Natural killer cell (primary cell): ENCODE measurements around the gene NAIF1. TPM values are rescaled to one million over a fixed set of nuclear protein-coding genes. Genes with fewer than 3 reads are reported as not detected.

ENCODE experiments used
- ATAC-seq, 3 donors: fragments of 150-1000 bp in 2 of 3; fragments of 200-7000 bp in 1 of 3; cut with Tn5 transposase; 1 replicate in 1 of 3; 2 replicates in 2 of 3; pipeline ENCODE4 v1.10.0; 2021; ENCODE audit warnings: mild to moderate bottlenecking in 2 of 3, moderate library complexity in 2 of 3
- DNase-seq, 2 donors: peaks; one replicate each; pipeline versions ENCODE4 v3.0.0 to v3.0.0-alpha.2; 2013 to 2021; ENCODE audit warnings: mixed read lengths in 1 of 2
- H3K27ac ChIP-seq: one replicate; pipeline ENCODE4 v1.5.1; 2013; ENCODE audit warnings: mild to moderate bottlenecking, low read length
- H3K27me3 ChIP-seq: one replicate; pipeline ENCODE4 v1.6.1; 2013; ENCODE audit warnings: low read length; ENCODE audit not compliant: control insufficient read depth, insufficient read depth
- H3K36me3 ChIP-seq: one replicate; pipeline ENCODE4 v1.6.1; 2013; ENCODE audit warnings: low read length; ENCODE audit not compliant: control insufficient read depth, insufficient read depth
- H3K4me1 ChIP-seq: one replicate; pipeline ENCODE4 v1.6.1; 2013; ENCODE audit warnings: low read length; ENCODE audit not compliant: control insufficient read depth, insufficient read depth
- H3K4me3 ChIP-seq: one replicate; pipeline ENCODE4 v1.5.1; 2013; ENCODE audit warnings: low read length
- H3K9me3 ChIP-seq: one replicate; pipeline ENCODE4 v1.6.1; 2013; ENCODE audit warnings: low read length; ENCODE audit not compliant: control insufficient read depth, insufficient read depth
- H3K27ac Mint-ChIP-seq, 2 donors: one replicate each; pipeline ENCODE4 v1.8.0; 2022; ENCODE audit warnings: mild to moderate bottlenecking in 2 of 2, mixed read lengths in 2 of 2, moderate library complexity in 1 of 2
- H3K27me3 Mint-ChIP-seq, 2 donors: one replicate each; pipeline ENCODE4 v1.8.0; 2022; ENCODE audit warnings: low read depth in 2 of 2, mixed read lengths in 2 of 2
- H3K36me3 Mint-ChIP-seq: one replicate; pipeline ENCODE4 v1.8.0; 2022; ENCODE audit warnings: mixed read lengths
- H3K4me1 Mint-ChIP-seq, 2 donors: one replicate each; pipeline ENCODE4 v1.8.0; 2022; ENCODE audit warnings: mixed read lengths in 2 of 2
- H3K4me3 Mint-ChIP-seq: one replicate; pipeline ENCODE4 v1.8.0; 2022; ENCODE audit warnings: mild to moderate bottlenecking, moderate library complexity, mixed read lengths
- H3K9me3 Mint-ChIP-seq, 2 donors: one replicate each; pipeline ENCODE4 v1.8.0; 2022; ENCODE audit warnings: mixed read lengths in 2 of 2
- WGBS: methylation state at CpG from one replicate; pipeline ENCODE4 v1.1.7; 2013; ENCODE audit warnings: missing lambda C conversion rate; ENCODE audit not compliant: insufficient coverage; 5-methylcytosine and 5-hydroxymethylcytosine counted together
- intact Hi-C: fragments of 100-400 bp; cut with micrococcal nuclease; formaldehyde crosslinking; loops from one replicate; pipeline ENCODE4 v1.14.2; 2022
- total RNA-seq, 4 donors: library from RNA; stranded (reverse); fragments of 120-200 nt in 1 of 4; gene quantifications; one replicate each; pipeline versions ENCODE4 v1.2.3 to v1.2.4, GENCODE V29; 2013 to 2022
- TF ChIP-seq, protein P1 (sequence below): fragments of 200-600 bp; IDR thresholded peaks from one replicate; pipeline ENCODE4 v1.8.0; 2022; ENCODE audit warnings: antibody characterized with exemption

The NAIF1 gene
- total RNA-seq, 3 donors from 2014 or later (not counting 1 experiment from before 2014, with no cell fraction given) = 11.9 to 12.6 (median 12.1) TPM

DNA sequence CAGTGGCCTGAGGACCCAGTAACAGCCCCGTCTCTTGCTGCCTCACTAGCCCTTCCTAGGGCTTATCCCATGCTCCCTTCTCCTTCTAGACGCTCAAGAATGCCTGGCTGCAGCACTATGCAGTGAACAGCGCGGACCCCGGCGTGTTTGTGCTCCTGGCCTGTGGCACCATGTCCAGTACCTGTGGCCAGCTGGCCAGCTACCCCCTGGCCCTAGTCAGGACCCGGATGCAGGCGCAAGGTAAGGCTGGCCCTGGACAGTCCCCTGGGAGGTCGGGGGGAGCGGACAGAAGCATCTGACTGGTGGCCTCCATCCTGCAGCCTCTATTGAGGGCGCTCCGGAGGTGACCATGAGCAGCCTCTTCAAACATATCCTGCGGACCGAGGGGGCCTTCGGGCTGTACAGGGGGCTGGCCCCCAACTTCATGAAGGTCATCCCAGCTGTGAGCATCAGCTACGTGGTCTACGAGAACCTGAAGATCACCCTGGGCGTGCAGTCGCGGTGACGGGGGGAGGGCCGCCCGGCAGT lies 39.9 kb upstream of the NAIF1 start:
- DNase-seq (no peak), ATAC-seq (no peak)
- no peaks in the 10 kb centered on the region for H3K9me3 ChIP-seq
- no peak overlapping the region for H3K4me3 ChIP-seq
- H3K27me3 ChIP-seq = no peaks in the 10 kb centered on the region
- H3K9me3 Mint-ChIP-seq = no peaks in the 10 kb centered on the region
- peaks cover 7% of the 10 kb centered on the region for H3K4me1 ChIP-seq
- no peaks in the 10 kb centered on the region for H3K27me3 Mint-ChIP-seq
- peak overlapping the region in 1 of 2 donors; percentile 64 for H3K27ac Mint-ChIP-seq
- TF ChIP-seq, protein P1, sequence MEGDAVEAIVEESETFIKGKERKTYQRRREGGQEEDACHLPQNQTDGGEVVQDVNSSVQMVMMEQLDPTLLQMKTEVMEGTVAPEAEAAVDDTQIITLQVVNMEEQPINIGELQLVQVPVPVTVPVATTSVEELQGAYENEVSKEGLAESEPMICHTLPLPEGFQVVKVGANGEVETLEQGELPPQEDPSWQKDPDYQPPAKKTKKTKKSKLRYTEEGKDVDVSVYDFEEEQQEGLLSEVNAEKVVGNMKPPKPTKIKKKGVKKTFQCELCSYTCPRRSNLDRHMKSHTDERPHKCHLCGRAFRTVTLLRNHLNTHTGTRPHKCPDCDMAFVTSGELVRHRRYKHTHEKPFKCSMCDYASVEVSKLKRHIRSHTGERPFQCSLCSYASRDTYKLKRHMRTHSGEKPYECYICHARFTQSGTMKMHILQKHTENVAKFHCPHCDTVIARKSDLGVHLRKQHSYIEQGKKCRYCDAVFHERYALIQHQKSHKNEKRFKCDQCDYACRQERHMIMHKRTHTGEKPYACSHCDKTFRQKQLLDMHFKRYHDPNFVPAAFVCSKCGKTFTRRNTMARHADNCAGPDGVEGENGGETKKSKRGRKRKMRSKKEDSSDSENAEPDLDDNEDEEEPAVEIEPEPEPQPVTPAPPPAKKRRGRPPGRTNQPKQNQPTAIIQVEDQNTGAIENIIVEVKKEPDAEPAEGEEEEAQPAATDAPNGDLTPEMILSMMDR = no peak
- 98% methylated on average over 23 of the region's 23 CpGs for WGBS
- H3K36me3 ChIP-seq = peaks cover 57% of the 10 kb centered on the region
- no peak overlapping the region for H3K4me3 Mint-ChIP-seq
- H3K27ac ChIP-seq = no peak overlapping the region
- intact Hi-C loops = no loop called here
- no peaks in the 10 kb centered on the region for H3K36me3 Mint-ChIP-seq
- H3K4me1 Mint-ChIP-seq = peaks cover 0 to 9% of the 10 kb centered on the region in 2 donors

DNA sequence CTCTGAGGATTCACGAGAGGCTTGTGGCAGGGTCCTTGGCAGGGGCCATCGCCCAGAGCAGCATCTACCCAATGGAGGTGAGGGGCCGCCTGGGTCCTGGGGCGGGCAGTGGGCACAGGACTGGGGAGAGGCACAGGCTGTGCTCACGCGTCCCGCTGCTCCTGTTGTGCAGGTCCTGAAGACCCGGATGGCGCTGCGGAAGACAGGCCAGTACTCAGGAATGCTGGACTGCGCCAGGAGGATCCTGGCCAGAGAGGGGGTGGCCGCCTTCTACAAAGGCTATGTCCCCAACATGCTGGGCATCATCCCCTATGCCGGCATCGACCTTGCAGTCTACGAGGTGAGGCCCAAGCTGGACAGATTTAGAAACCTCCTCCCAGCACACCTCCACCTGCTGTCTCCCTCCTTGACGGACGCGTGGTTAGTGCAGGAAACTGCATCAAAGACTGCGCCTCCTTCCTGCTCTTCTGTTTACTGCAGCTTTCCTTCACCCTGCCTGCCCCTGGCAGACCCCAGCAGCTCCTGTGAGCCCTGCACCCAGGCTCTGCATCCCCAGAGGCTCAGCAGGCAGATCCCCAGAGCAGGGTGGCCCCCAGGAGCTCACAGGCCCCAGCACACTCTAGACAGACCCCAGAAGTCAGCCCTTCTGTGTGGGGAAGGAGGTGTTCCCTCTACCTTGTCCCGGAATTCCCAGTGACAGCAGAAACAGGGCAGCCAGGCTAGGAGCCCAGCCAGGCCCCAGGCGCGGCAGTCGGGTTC lies 39.2 kb upstream of the NAIF1 start:
- Mint-ChIP-seq H3K27ac (peak overlapping the region in 1 of 2 donors; percentile 64), H3K36me3 (no peaks in the 10 kb centered on the region), H3K27me3 (no peaks in the 10 kb centered on the region), H3K4me3 (no peak overlapping the region), H3K9me3 (no peaks in the 10 kb centered on the region), H3K4me1 (peaks cover 0 to 9% of the 10 kb centered on the region in 2 donors)
- Histone ChIP-seq H3K9me3 (no peaks in the 10 kb centered on the region), H3K4me3 (no peak overlapping the region), H3K27me3 (no peaks in the 10 kb centered on the region), H3K27ac (no peak overlapping the region), H3K4me1 (peaks cover 7% of the 10 kb centered on the region), H3K36me3 (peaks cover 63% of the 10 kb centered on the region)
- TF ChIP-seq, protein P1 = no peak
- ATAC-seq (no peak), DNase-seq (peak in 1 of 2 donors; percentile 51)
- intact Hi-C loops = no loop called here
- 92% methylated on average over 23 of the region's 23 CpGs for whole genome bisulfite sequencing

DNA sequence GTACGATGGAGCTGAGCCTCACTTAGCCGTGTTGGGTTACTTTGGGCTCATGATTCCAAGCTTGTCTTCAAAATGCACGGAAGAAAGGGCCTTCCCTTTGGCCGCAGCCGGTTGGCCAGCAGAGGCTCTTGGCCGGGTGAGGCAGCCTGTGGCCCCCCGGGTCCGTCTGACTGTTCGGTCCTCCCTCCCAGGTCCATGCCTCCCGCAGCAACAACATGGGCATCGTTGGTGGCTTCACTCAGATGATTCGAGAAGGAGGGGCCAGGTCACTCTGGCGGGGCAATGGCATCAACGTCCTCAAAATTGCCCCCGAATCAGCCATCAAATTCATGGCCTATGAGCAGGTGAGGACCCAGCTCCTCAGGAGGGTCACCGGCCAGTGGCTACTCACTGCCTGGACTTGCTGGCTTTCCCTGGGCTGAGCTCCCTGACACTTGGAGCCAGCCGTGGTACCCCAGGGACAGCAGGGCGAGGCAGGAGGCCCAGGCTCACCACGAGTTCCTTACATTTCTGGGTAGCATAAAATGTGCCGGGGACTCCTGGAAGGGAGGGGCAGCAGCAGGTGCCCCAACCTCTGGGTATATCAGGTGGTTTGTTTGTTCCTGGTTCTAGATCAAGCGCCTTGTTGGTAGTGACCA lies 38.5 kb upstream of the NAIF1 start:
- H3K4me1 ChIP-seq = peaks cover 7% of the 10 kb centered on the region
- no peak overlapping the region for H3K4me3 ChIP-seq
- peaks cover 0 to 9% of the 10 kb centered on the region in 2 donors for H3K4me1 Mint-ChIP-seq
- no peak overlapping the region for H3K27ac Mint-ChIP-seq
- WGBS = 93% methylated on average over 21 of the region's 21 CpGs
- peaks cover 70% of the 10 kb centered on the region for H3K36me3 ChIP-seq
- no peak for ATAC-seq
- no peaks in the 10 kb centered on the region for H3K9me3 Mint-ChIP-seq
- no peaks in the 10 kb centered on the region for H3K27me3 Mint-ChIP-seq
- intact Hi-C loops = no loop called here
- no peak overlapping the region for H3K4me3 Mint-ChIP-seq
- H3K36me3 Mint-ChIP-seq = no peaks in the 10 kb centered on the region
- TF ChIP-seq, protein P1 = no peak
- H3K9me3 ChIP-seq = no peaks in the 10 kb centered on the region
- no peak for DNase-seq
- H3K27me3 ChIP-seq = no peaks in the 10 kb centered on the region
- no peak overlapping the region for H3K27ac ChIP-seq
